H1 (cell line): ENCODE data around the gene TPRA1. TPM values are rescaled to one million over a fixed set of nuclear protein-coding genes. Genes with fewer than 3 reads are reported as not detected.

Experiments used
- CTCF ChIA-PET: fragments of 300-600 bp; sonication (Branson Sonifier 250); formaldehyde crosslinking; loops from one replicate; lab custom pipeline; 2021; ENCODE audit not compliant: partially characterized antibody; lab: Charles Lee
- POLR2A ChIA-PET: fragments of 300-600 bp; sonication (Branson Sonifier 250); formaldehyde crosslinking; loops from one replicate; lab custom pipeline; 2021; ENCODE audit warnings: inconsistent platforms; ENCODE audit not compliant: partially characterized antibody; lab: Charles Lee
- DNase-seq, 2 experiments: peaks; one replicate each; pipeline versions ENCODE4 v3.0.0 to v3.0.0-alpha.2; 2010 to 2022; ENCODE audit warnings: low spot score in 2 of 2, low read depth in 1 of 2, mixed read lengths in 1 of 2
- FAIRE-seq: peaks from 2 replicates; lab custom pipeline; 2011; peaks lifted over from hg19 to GRCh38; lab: Jason Lieb, UNC
- H2AFZ ChIP-seq: 2 replicates; pipeline ENCODE4 v1.8.1; 2012; ENCODE audit warnings: low read length, inconsistent platforms
- H2AK5ac ChIP-seq: 2 replicates; pipeline ENCODE4 v1.6.1; 2013; ENCODE audit warnings: low read depth, low read length
- H2BK120ac ChIP-seq: replicated peaks from 2 replicates; pipeline ENCODE3; 2013; ENCODE audit warnings: low read depth, low read length, inconsistent platforms
- H2BK12ac ChIP-seq: 2 replicates; pipeline ENCODE4 v1.6.1; 2013; ENCODE audit warnings: low read depth, low read length
- H2BK15ac ChIP-seq: 2 replicates; pipeline ENCODE4 v1.6.1; 2013; ENCODE audit warnings: low read length
- H2BK20ac ChIP-seq: 2 replicates; pipeline ENCODE4 v1.6.1; 2013; ENCODE audit warnings: low read length
- H2BK5ac ChIP-seq: 2 replicates; pipeline ENCODE4 v1.6.1; 2013; ENCODE audit warnings: low read depth, low read length
- H3K14ac ChIP-seq: 2 replicates; pipeline ENCODE4 v1.6.1; 2013; ENCODE audit warnings: inconsistent platforms; ENCODE audit not compliant: insufficient read length
- H3K18ac ChIP-seq: 2 replicates; pipeline ENCODE4 v1.6.1; 2013; ENCODE audit warnings: low read length; ENCODE audit errors: extremely low read depth
- H3K23ac ChIP-seq: 2 replicates; pipeline ENCODE4 v1.6.1; 2013; ENCODE audit warnings: inconsistent platforms; ENCODE audit not compliant: insufficient read length
- H3K23me2 ChIP-seq: 2 replicates; pipeline ENCODE4 v1.6.1; 2013; ENCODE audit warnings: low read depth, low read length
- H3K27ac ChIP-seq: 2 replicates; pipeline ENCODE4 v1.6.1; 2011; ENCODE audit warnings: low read depth, low read length, inconsistent platforms
- H3K27me3 ChIP-seq, 4 experiments: replicated peaks in 1 of 4; 1 replicate in 1 of 4; 2 replicates in 3 of 4; pipeline versions ENCODE4 v1.6.1 to v1.8.1; 2011 to 2013; ENCODE audit warnings: low read length in 3 of 4, mild to moderate bottlenecking in 3 of 4, inconsistent platforms in 2 of 4, mixed read lengths in 2 of 4, moderate library complexity in 1 of 4; ENCODE audit not compliant: control insufficient read depth in 3 of 4, insufficient read depth in 3 of 4; ENCODE audit errors: extremely low read depth in 1 of 4
- H3K36me3 ChIP-seq, 4 experiments: 2 replicates each; pipeline versions ENCODE4 v1.6.1 to v1.8.1; 2011 to 2013; ENCODE audit warnings: mild to moderate bottlenecking in 4 of 4, low read length in 3 of 4, moderate library complexity in 2 of 4, control low read depth in 1 of 4, inconsistent platforms in 1 of 4; ENCODE audit not compliant: insufficient read depth in 4 of 4, control insufficient read depth in 2 of 4
- H3K4ac ChIP-seq: replicated peaks from 2 replicates; pipeline ENCODE3; 2013; ENCODE audit warnings: low read length, low read depth, mixed read lengths, inconsistent platforms; ENCODE audit not compliant: insufficient read length
- H3K4me1 ChIP-seq, 4 experiments: replicated peaks in 1 of 4; 1 replicate in 1 of 4; 2 replicates in 3 of 4; pipeline versions ENCODE4 v1.6.1 to v1.8.1; 2011 to 2013; ENCODE audit warnings: low read length in 3 of 4, inconsistent platforms in 2 of 4, mixed read lengths in 1 of 4; ENCODE audit not compliant: insufficient read depth in 4 of 4, control insufficient read depth in 3 of 4
- H3K4me2 ChIP-seq, 2 experiments: 2 replicates each; pipeline versions ENCODE4 v1.6.1 to v1.8.1; 2011 to 2013; ENCODE audit warnings: low read depth in 2 of 2, low read length in 2 of 2, control low read depth in 1 of 2, inconsistent platforms in 1 of 2, mild to moderate bottlenecking in 1 of 2; ENCODE audit not compliant: insufficient read depth in 1 of 2
- H3K4me3 ChIP-seq, 4 experiments: fragments of 200-600, 300-600 bp in 1 of 4; sonication (generic), shearing (Covaris generic), sonication (Bioruptor Twin) in 1 of 4; 2 replicates each; pipeline versions ENCODE4 v1.5.1 to v1.8.1; 2011 to 2016; ENCODE audit warnings: low read length in 4 of 4, low read depth in 3 of 4, control low read depth in 2 of 4, inconsistent platforms in 2 of 4, mild to moderate bottlenecking in 2 of 4, mixed read lengths in 1 of 4, moderate library complexity in 1 of 4; ENCODE audit not compliant: insufficient read depth in 2 of 4; ENCODE audit errors: extremely low read depth in 1 of 4
- H3K56ac ChIP-seq: replicated peaks from 2 replicates; pipeline ENCODE3; 2013; ENCODE audit warnings: low read depth, mild to moderate bottlenecking, mixed read lengths, low read length, inconsistent platforms; ENCODE audit not compliant: insufficient read length
- H3K79me1 ChIP-seq: 2 replicates; pipeline ENCODE4 v1.6.1; 2013; ENCODE audit warnings: low read depth, low read length, control low read depth
- H3K79me2 ChIP-seq, 2 experiments: 2 replicates each; pipeline versions ENCODE4 v1.6.1 to v1.8.1; 2012 to 2013; ENCODE audit warnings: low read length in 2 of 2, mild to moderate bottlenecking in 2 of 2, inconsistent platforms in 1 of 2; ENCODE audit not compliant: insufficient read depth in 2 of 2, control insufficient read depth in 1 of 2
- H3K9ac ChIP-seq, 4 experiments: replicated peaks in 1 of 4; 1 replicate in 1 of 4; 2 replicates in 3 of 4; pipeline versions ENCODE4 v1.6.1 to v1.8.1; 2011 to 2013; ENCODE audit warnings: low read depth in 3 of 4, low read length in 3 of 4, control low read depth in 2 of 4, mild to moderate bottlenecking in 2 of 4, moderate library complexity in 2 of 4, inconsistent platforms in 1 of 4; ENCODE audit errors: extremely low read depth in 1 of 4
- H3K9me3 ChIP-seq, 2 experiments: 2 replicates each; pipeline versions ENCODE4 v1.6.1 to v1.8.1; 2012 to 2013; ENCODE audit warnings: mild to moderate bottlenecking in 2 of 2, moderate library complexity in 2 of 2, control low read depth in 1 of 2, inconsistent platforms in 1 of 2, low read depth in 1 of 2, low read length in 1 of 2, mixed read lengths in 1 of 2; ENCODE audit not compliant: insufficient read depth in 2 of 2
- H4K20me1 ChIP-seq, 2 experiments: replicated peaks in 1 of 2; 2 replicates each; pipeline versions ENCODE3 to v1.8.1; 2011 to 2013; ENCODE audit warnings: inconsistent platforms in 2 of 2, low read length in 2 of 2, mild to moderate bottlenecking in 1 of 2; ENCODE audit not compliant: insufficient read depth in 2 of 2, control insufficient read depth in 1 of 2
- H4K5ac ChIP-seq: 2 replicates; pipeline ENCODE4 v1.6.1; 2013; ENCODE audit warnings: low read length, low read depth, mixed read lengths, inconsistent platforms; ENCODE audit not compliant: insufficient read length
- H4K8ac ChIP-seq: 2 replicates; pipeline ENCODE4 v1.8.0; 2013; ENCODE audit warnings: mild to moderate bottlenecking, moderate library complexity, low read length, inconsistent platforms; ENCODE audit not compliant: insufficient read depth; ENCODE audit errors: extremely low read depth
- H4K91ac ChIP-seq: replicated peaks from 2 replicates; pipeline ENCODE3; 2013; ENCODE audit warnings: low read length, mixed read lengths, inconsistent platforms; ENCODE audit not compliant: insufficient read length
- BCL11A ChIP-seq, 2 experiments: IDR thresholded peaks; one replicate each; pipeline ENCODE4 v1.6.1; 2011; ENCODE audit warnings: low read depth in 2 of 2, low read length in 2 of 2, mild to moderate bottlenecking in 2 of 2
- BRCA1 ChIP-seq: IDR thresholded peaks from 2 replicates; pipeline ENCODE4 v1.6.1; 2012; ENCODE audit warnings: low read depth, low read length, improper control_type of control experiment
- CREB1 ChIP-seq: IDR thresholded peaks from 2 replicates; pipeline ENCODE4 v1.6.1; 2012; ENCODE audit warnings: inconsistent platforms
- JUN ChIP-seq: IDR thresholded peaks from 2 replicates; pipeline ENCODE4 v1.6.1; 2011; ENCODE audit warnings: low read depth, mild to moderate bottlenecking, improper control_type of control experiment, low read length
- WGBS, 2 experiments: shearing (Covaris generic) in 1 of 2; methylation state at CpG; one replicate each; pipeline versions ENCODE4 v1.1.6 to v1.1.7; 2013 to 2015; ENCODE audit warnings: low lambda C conversion rate in 2 of 2, mixed read lengths in 2 of 2, inconsistent platforms in 1 of 2, low coverage in 1 of 2, missing lambda C conversion rate in 1 of 2; ENCODE audit not compliant: insufficient replicate concordance in 2 of 2, insufficient coverage in 1 of 2, insufficient read length in 1 of 2; ENCODE audit errors: extremely low coverage in 1 of 2, missing lambda C conversion rate in 1 of 2; 5-methylcytosine and 5-hydroxymethylcytosine counted together
- polyA plus RNA-seq, 7 experiments: library from polyadenylated mRNA; depleted of rRNA in 3 of 7; stranded (reverse) in 5 of 7; unstranded in 2 of 7; fragments of >200 nt in 5 of 7; fragments of 200-250 nt in 2 of 7; gene quantifications; 1 replicate in 5 of 7; 2 replicates in 1 of 7; 4 replicates in 1 of 7; pipeline versions ENCODE4 v1.2.1 to v1.2.3, GENCODE V29; 2011 to 2013; ENCODE audit warnings: missing spikeins in 2 of 7, mixed read lengths in 2 of 7
- total RNA-seq: library from RNA; stranded (reverse); fragmentation: NEBNext Ultra II Directional; extraction: Animal tissue kit (Norgen Biotek cat#: 25700); gene quantifications from 2 replicates; pipeline ENCODE4 v1.2.1, GENCODE V29; 2021

TPRA1 gene
- total and polyA plus RNA-seq, 2 of the 8 experiments (the other 6 are each of a cell fraction or from before 2014, with no cell fraction given) = 18.8 to 38.5 TPM

DNA sequence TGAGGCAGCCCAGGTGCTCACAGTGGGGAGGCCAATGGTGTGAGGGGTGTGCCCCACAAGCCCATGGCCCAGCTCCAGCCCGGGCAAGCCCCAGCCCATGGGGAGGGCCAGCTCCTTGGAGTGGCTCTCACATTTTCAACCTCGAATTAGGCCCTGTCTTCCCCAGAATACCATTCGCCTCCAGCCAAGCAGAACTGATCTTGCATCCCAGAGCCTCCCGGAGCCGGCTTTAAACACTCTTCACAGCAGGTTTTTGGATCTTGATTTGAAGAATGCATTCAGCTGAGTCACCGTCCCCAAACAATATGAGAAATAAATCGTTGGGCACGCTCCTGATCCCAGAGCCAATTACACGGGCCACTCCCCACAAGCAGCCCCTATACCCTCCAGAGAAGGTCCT is 23.7 kb downstream of the TPRA1 start:
- FAIRE-seq (no peak), DNase-seq (no peak)
- no peak overlapping the region for H2AFZ ChIP-seq
- no peak overlapping the region for H3K18ac ChIP-seq
- no peak overlapping the region for H2BK120ac ChIP-seq
- H3K9me3 ChIP-seq = no peaks in the 10 kb centered on the region
- ChIA-PET CTCF (interaction anchor here (0.8 to 1.4 kb wide), 3 partner anchors 10 to 22 kb away, joined by 3 to 4 read pairs (median 3); no protein-coding TSS in a partner anchor), POLR2A (no interaction called here)
- no peak overlapping the region for H3K4ac ChIP-seq
- no peak overlapping the region for H2BK5ac ChIP-seq
- H2BK12ac ChIP-seq = no peak overlapping the region
- H3K14ac ChIP-seq = no peak overlapping the region
- H3K23me2 ChIP-seq = peaks cover 6% of the 10 kb centered on the region; the same call in 1 of the 2 replicates
- TF ChIP-seq BCL11A (IDR thresholded peaks at IDR 0.05; ENCODE audit: low read depth in 2 of 2, low read length in 2 of 2) = no peak
- no peak for TF ChIP-seq JUN
- no peak for TF ChIP-seq BRCA1
- TF ChIP-seq CREB1 = no peak
- peaks cover 0 to 3% (median under 1%) of the 10 kb centered on the region in 4 experiments; a peak in 3 of 8 replicates for H3K36me3 ChIP-seq
- H3K79me1 ChIP-seq = no peaks in the 10 kb centered on the region
- H3K27me3 ChIP-seq = no peaks in the 10 kb centered on the region; a peak in 2 of 7 replicates
- no peak overlapping the region for H4K5ac ChIP-seq
- H2AK5ac ChIP-seq = no peak overlapping the region
- no peaks in the 10 kb centered on the region for H3K79me2 ChIP-seq
- no peak overlapping the region for H3K9ac ChIP-seq
- H3K27ac ChIP-seq = no peak overlapping the region
- WGBS, 2 experiments = 94% methylated on average over 9 of the region's 9 CpGs; no CpG with 5 or more reads in 1 of the 2 experiments
- H3K4me2 ChIP-seq = no peak overlapping the region
- no peak overlapping the region for H3K23ac ChIP-seq
- no peaks in the 10 kb centered on the region for H4K20me1 ChIP-seq
- no peaks in the 10 kb centered on the region for H3K4me1 ChIP-seq
- no peak overlapping the region for H3K4me3 ChIP-seq
- H2BK20ac ChIP-seq = no peak overlapping the region
- no peak overlapping the region for H2BK15ac ChIP-seq
- H3K56ac ChIP-seq = no peak overlapping the region
- no peak overlapping the region for H4K91ac ChIP-seq
- H4K8ac ChIP-seq = peak overlapping the region; percentile 45; the same call in 1 of the 2 replicates
